Endothelial cell of umbilical vein (primary cell): ENCODE results near the gene ENOSF1.

Experiments used
- CTCF ChIP-seq, 2 donors: IDR thresholded peaks; 1 replicate in 1 of 2; 2 replicates in 1 of 2; pipeline ENCODE4 v1.5.1; 2011; ENCODE audit warnings: low read length in 2 of 2, mild to moderate bottlenecking in 2 of 2, moderate library complexity in 2 of 2, control low read depth in 1 of 2, inconsistent platforms in 1 of 2, low read depth in 1 of 2; ENCODE audit not compliant: insufficient read depth in 1 of 2; ENCODE audit errors: extremely low read depth in 1 of 2
- EZH2 ChIP-seq: IDR thresholded peaks from 2 replicates; pipeline ENCODE4 v1.6.1; 2012; ENCODE audit warnings: borderline replicate concordance, low read depth, mild to moderate bottlenecking, moderate library complexity, low read length, inconsistent platforms; ENCODE audit not compliant: severe bottlenecking
- GATA2 ChIP-seq: IDR thresholded peaks from 2 replicates; pipeline ENCODE4 v1.7.0; 2011; ENCODE audit warnings: low read depth, mild to moderate bottlenecking, moderate library complexity, mixed read lengths, low read length; ENCODE audit not compliant: insufficient read length, insufficient read depth
- JUN ChIP-seq: IDR thresholded peaks from 2 replicates; pipeline ENCODE4 v1.6.1; 2011; ENCODE audit warnings: borderline replicate concordance, low read depth; ENCODE audit not compliant: insufficient read length, insufficient read depth
- POLR2A ChIP-seq: IDR thresholded peaks from 2 replicates; pipeline ENCODE4 v1.6.1; 2012; ENCODE audit warnings: low read depth, mild to moderate bottlenecking, control low read depth, low read length
- POLR2AphosphoS5 ChIP-seq: IDR thresholded peaks from 2 replicates; pipeline ENCODE4 v1.6.1; 2012; ENCODE audit warnings: low read depth, mild to moderate bottlenecking, control low read depth, low read length, moderate library complexity; ENCODE audit not compliant: insufficient read depth
- TF ChIP-seq, protein P1 (sequence below): IDR thresholded peaks from 2 replicates; pipeline ENCODE4 v1.6.1; 2011; ENCODE audit not compliant: insufficient read depth, insufficient read length

DNA sequence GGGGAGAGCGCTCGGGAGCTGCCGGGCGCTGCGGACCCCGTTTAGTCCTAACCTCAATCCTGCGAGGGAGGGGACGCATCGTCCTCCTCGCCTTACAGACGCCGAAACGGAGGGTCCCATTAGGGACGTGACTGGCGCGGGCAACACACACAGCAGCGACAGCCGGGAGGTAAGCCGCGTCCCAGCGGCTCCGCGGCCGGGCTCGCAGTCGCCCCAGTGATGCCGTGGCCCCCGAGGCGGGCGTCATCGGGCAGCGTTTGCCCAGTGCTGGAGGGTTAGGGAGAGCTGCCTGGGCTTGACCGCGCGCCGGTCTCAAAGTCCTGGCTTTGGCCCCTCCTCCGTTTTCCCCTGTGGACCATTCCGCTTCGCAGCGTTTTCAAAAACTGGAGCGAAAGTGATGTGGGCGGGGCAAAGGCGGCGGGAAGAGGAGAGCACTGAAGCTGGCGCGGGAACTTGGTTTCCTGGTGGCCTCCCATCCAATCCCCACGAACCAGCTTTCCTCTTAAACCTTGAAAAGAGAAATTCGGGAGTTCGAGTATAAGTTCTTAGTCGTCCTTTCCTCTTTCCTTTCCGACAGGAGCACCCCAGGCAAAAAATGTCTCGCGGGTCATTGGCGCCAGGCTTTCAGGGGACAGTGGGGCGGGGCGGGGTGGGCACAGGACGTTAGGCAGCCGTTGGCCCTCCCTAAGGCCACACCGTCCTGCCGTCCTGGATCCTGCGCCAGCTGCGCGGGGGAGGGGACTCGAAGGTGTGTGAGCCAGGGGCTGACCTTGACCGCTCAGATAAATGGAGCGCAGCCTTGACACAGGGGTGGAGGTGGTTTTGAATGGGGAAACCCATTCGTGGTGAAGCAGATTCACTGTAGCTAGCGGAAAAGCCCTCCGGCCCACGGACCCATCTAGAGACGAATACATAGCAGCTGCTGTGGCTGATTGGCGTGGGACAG, 54.2 kb downstream of the ENOSF1 start:
- TF ChIP-seq, protein P1, sequence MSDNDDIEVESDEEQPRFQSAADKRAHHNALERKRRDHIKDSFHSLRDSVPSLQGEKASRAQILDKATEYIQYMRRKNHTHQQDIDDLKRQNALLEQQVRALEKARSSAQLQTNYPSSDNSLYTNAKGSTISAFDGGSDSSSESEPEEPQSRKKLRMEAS, result no peak
- no peak for TF ChIP-seq CTCF (IDR thresholded peaks at IDR 0.05; ENCODE audit: extremely low read depth in 1 of 2, insufficient read depth in 1 of 2, low read depth in 1 of 2, low read length in 2 of 2)
- peak; percentile 74 for TF ChIP-seq POLR2A
- TF ChIP-seq JUN, result no peak
- TF ChIP-seq EZH2, result no peak
- peak; percentile 47 for TF ChIP-seq POLR2AphosphoS5
- TF ChIP-seq GATA2, result no peak
